ENCODE results near the gene ADORA2B. TPM values are rescaled to one million over a fixed set of nuclear protein-coding genes. Genes with fewer than 3 reads are reported as not detected.

ADORA2B gene
- total RNA-seq, 1 experiment from 2014 or later: 48.8 TPM

DNA sequence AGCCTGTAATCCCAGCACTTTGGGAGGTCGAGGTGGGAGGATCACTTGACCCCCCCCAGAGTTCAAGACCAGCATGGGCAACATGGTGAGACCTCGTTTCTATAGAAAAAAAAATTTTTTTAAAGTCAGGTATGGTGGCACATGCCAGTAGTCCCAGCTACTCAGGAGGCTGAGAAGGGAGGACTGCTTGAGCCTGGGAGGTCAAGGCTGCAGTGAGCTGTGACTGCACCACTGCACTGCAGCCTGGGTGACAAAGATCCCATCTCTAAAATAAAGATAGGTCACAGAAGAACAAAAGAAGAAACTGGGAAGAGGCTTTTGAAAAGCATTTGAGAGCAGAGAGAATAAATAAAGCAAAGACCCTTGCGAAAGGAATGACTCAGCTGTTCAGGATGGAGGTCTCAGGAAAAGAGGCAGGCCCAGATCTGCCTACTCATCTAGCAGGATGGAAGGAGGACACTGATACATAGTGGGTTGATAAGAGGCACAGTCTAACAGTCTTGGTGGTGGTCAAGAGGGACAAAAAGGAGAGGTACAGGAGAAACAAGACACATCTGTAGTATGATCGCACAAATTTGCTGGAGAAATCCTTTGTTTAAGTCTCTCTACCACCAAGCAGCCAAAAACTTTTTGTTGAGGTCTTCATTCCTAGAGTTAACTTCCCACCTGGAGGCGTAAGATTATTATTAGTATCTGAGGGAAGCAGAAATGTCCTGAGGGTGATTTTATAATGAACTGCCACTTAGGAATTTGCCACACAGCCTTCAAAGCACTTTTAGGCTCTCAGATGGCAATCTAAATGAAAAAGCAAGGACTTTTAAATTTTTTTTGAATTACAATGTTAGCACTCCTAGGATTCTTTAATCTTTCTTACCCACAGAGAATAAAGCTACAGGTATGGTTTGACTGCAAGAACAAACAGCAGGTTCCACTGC, 37.0 kb downstream of the ADORA2B start:
- peak; percentile 51 for DNase-seq (ENCODE audit: low read depth)

DNA sequence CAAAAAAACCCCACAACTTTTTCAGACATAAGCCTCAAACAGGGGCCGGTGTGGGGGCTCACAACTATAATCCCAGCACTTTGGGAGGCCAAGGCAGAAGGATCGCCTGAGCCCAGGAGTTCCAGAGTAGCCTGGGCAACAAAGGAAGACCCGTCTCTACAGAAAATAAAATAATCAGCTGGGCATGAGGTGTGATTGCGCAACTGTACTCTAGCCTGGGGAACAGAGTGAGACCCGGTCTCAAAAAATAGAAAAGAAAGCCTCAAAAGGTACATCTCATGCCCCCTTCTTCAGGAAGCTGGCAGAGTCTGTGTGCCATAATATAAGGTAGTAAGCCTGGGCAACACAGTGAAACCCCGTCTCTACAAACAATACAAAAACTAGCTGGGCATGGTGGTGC, 51.4 kb downstream of the ADORA2B start:
- no peak for DNase-seq (ENCODE audit: low read depth)

DNA sequence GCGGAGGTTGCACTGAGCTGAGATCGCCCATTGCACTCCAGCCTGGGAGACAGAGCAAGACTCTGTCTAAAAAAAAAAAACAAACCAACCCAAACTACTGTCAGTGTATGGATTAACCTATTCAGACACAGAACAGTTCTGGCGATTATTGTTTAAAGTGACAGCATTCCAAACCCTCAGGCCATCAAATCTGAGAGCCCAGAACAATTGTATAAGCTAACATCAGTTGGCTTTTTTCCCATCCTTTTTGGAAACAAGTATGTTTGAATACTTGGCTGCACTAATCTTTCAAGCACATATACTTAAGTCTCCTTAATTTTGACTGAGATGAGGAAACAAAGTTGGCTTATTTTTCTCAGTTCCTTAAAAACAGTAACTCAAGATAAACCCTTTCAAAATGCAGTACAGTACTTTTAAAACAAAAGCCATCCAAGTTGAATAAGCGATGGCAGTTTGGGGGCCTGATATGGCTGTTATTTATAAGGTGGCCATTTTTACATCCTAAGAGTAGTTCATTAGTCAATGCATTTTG, 53.2 kb downstream of the ADORA2B start:
- no peak for DNase-seq (ENCODE audit: low read depth)

DNA sequence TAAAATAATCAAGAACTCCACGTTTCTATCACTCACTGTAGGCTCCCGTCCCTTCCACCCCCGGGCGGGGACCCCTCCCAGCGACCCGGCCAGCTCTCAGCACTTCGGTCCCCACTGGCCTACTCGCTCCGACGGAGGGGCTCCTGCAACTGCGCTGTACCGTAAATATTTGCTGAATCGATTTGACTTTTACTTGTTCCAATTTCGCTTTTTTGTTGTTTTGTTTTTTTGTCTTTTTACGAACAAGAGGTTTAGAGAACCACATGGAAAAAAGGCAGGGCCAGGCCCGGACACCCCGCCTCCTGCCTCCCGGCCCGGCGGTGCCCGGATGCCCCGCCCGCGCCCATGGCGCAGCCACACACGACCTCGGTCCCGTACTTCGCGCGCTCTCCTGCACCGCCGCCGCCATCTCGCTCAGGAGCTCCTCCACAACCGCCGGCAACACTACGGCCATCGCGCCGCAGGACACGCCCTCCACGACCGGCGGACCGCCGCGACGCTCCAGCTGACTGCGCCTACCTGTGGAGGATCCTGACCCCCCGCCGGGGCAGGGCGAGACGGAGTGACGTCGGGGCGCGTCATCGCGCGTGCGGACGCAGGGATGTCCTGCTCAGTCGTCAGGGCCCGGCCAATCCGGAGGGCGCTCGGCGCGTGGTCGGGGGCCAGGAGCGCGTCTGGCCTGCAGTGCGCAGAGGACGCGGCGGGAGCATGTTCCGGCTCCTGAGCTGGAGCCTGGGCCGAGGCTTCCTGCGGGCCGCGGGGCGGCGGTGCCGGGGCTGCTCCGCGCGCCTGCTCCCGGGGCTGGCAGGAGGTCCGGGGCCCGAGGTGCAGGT, 54.4 kb downstream of the ADORA2B start, which contains the start of the genes TTC19 and ZSWIM7:
Gene TTC19 (plus strand): TSS at position 684 of the 833 bp plus-strand sequence. CDS start 25 bp downstream, at position 709.
Gene ZSWIM7 (minus strand): TSS at position 564 of the 833 bp plus-strand sequence. CDS start 110 bp downstream, at position 454.
- DNase-seq (ENCODE audit: low read depth): peak; percentile 98

DNA sequence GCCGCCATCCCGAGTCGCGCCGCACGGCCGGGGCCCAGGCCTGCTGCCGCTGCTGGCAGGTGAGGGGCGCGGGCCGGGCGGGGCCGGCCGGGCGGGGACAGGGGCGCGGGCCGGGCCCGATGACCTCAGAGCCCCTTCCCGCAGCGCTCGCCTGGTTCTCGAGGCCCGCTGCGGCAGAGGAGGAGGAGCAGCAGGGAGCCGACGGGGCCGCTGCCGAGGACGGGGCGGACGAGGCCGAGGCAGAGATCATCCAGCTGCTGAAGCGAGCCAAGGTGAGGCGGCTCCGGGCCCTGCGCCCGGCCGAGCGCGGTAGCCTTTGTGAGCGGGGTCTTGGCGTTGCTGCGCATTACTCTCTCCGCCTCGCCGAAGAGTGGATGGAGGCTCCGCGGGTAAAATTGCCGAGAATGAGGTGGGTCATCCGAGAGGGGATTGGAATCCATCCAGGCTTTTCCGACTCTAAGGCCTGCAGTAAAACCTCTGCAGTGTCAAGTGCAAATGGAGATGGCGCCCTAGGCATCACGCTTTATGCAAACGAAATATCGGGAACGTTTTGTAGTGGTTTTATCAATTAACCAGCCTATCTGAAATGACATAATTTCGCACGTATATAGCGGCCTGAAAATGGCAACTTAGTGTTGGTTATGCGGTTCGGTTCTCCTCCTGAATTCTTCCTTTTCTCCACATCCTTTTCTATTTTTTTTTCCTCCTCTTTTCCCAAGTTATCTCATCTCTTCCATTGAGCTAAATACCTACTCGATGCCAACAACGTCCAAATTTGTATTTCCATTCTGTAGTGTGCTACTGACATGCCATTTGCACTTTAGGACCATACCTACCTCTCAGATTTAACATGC, 55.3 kb downstream of the ADORA2B start:
- no peak for DNase-seq (ENCODE audit: low read depth)

DNA sequence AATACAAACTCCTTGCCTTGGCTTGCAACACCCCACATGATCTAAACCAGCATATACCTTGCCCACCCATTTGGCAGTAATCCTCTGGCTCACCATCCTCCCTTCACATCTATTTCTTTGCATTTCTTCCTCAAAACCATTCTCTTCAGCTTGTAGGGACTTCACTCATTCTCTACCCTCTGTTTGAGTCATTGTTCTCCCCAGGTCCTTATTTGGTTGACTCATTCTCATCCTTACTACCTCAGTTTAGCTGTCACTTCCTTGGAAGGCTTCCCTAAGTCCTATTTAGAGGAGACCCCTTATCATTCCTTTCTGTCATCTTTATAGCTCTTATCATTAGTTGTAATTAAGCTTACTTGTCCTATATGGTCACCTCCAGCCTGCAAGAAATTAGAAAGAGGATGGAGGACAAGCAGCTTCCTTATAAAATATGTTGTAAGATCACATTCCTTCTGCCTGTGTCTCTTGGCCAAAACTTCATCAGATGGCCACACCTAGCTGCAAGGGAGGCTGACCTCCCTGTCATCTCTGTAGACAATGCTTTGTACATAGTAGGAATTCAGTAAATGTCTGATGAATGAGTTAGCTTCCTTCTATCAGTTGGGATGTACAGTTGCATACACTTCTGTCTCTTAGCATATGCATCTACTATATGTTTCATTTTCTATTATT, 56.4 kb downstream of the ADORA2B start:
- DNase-seq (ENCODE audit: low read depth): no peak

DNA sequence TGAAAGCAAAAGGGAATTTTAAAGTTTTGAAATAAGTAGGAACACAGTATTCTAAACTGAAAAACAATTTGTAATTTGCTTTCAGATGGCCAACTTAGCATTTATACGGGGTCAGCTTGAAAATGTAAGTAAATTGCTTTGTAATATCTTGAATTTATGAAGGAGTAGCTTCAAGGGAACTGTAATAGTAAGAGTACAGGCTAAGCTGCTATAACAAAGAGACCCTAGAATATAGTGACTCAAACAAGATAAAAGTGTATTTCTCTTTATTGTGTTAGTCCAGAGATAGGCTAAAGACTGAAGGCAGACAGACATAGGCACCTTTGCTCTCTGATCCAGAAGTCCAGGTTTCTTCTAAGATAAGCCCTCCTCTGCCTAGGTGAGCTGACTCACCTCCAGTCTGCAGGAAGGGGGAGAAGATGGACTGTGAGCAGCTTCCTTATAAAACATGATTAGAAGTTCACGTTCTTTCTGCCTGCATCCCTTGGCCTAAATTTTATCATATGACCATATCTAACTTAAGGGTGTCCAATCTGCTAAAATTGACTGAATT, 57.9 kb downstream of the ADORA2B start:
- no peak for DNase-seq (ENCODE audit: low read depth)

DNA sequence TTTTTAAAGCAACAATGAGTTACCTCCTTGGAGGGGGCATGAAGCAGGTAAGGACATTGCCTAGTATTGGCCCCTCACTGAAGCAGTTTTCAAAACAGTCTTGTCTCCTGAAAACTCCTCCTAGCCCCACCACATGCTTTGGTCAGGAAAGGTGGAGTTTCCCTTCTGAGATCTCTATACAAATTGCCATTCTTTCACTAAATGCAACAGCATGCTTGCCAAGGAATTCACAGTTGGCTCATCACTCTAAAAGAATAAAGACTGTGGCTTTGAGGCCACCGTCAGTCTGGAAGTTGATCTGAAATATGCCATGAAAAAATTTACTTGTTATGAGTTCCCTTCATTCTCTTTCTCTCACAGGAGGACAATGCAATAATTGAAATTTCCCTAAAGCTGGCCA, 58.9 kb downstream of the ADORA2B start:
- DNase-seq (ENCODE audit: low read depth): no peak

DNA sequence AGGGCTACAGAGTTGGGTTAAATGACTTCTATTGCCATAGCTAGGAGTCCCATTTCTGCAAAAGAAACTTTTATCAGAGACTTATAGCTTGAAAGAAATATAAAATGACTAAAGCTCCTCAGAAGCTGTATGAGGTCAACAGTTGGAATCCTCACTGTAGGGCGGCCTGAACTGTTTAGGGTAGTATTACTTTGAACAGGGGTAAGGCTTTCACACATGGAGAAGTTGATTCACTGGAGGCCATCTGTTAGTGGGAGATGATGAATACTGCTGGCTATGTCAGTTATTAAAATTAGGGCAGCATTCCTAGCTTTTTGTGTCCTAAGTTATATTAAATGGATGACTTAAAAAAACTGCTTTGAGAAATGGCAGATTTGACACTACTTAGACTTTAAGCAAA, 60.7 kb downstream of the ADORA2B start:
- DNase-seq (ENCODE audit: low read depth): no peak

DNA sequence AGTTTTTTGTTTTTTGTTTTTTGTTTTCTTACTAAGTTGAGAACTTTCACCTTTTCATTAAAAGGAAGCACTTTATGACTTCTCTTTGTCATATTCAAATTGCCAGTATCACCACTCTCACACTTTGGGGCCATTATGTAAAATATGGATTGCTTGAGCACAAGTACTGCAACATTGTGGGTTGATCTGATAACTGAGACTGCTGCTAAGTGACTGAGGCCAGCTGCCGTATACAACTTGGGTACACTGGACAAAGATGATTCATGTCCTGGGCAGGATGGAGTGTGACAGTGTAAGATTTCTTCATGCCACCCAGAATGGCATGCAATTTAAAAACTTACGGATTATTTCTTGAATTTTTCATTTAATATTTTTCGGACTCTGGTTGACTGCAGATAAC, 62.5 kb downstream of the ADORA2B start:
- DNase-seq (ENCODE audit: low read depth): no peak

DNA sequence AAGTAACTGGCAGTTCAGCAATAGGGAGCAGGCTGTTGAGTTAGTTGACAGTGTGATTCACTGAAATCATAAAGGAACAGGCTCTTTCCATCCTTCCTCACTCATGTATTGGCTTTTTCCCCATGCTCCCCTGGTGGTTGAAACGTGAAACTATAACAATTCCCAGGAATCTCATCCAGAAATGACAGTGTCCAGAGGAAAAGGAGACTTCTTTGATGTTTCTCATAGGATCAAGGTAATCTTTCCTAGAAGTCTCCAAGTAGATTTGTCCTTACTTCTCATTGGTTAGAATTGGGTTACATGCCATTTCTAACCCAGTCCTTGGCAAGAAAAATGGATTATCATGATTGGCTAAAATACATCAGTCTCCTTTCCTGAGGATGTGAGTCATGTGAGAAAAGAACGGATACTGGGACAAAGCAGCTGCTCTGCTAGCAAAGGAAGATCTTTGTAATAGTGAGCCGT, 69.0 kb downstream of the ADORA2B start:
- peak; percentile 74 for DNase-seq (ENCODE audit: low read depth)

DNA sequence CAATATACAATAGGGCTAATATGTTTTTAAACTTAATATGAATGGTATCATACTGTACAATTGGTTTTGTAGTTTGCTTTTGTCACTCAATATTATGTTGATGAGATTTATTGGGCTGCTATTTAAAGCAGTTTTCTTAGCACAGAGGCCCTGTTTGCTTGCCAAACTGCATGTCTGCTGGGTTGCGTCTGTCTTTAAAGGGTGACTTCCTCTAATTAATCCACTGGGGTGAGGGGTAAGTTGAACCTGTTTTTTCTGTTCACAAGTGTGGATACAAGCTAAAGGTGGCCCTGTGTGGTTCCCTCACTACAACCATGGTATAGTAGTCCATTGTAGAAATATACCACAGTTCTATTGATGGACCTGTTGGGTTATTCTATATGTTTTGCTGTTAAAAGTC, 74.4 kb downstream of the ADORA2B start:
- DNase-seq (ENCODE audit: low read depth): no peak

DNA sequence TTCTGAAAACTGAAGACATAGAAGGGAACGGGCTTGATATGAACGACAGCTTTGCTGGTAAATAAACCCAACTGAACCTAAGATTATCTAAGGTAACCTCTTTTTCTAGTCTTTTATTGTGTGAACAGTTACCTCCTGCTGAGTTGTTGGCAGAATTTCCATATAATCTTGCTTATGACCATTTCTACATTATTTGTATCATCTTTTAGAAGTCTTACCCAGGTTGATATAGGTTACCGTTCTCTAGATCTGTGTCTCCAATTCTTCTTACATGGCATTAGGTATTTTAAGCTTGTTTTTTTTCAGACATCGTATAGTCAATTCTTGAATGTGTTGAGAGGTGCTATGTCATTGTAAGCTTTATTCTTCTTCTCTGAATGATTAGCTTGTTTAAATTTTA, 79.0 kb downstream of the ADORA2B start:
- no peak for DNase-seq (ENCODE audit: low read depth)

DNA sequence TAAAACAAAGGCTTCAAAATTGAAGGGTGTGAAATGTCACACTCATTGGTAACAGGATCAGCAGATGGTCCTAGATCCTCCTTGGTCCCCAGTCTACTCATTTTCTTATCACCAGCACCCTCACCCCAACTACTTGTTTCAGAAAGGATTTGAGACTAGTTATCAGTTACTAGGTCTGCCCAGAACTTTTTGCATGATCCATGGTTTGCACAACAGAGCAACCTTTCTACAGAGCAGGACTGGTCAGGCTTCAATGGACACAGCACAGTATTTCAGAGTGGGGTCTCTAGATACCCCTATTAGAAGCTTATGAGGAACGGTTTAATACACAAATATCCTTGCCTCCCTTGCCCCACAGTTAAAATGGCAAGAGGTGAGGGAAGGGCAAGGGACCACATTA, 80.3 kb downstream of the ADORA2B start:
- DNase-seq (ENCODE audit: low read depth): no peak

Other genes with a start within 250 kb of the ADORA2B start
- gene ZNF286A, start 245.4 kb upstream of the ADORA2B start, total RNA-seq (2014; rRNA removed; shearing (Covaris generic)): 39.9 and 84.3 TPM in 2 replicates
- not detected in 2 replicates for gene TBC1D26, start 212.8 kb upstream of the ADORA2B start, total RNA-seq (2014; rRNA removed; shearing (Covaris generic))
- 17.8 and 23.7 TPM in 2 replicates for gene ZSWIM7, start 54.6 kb downstream of the ADORA2B start, total RNA-seq (2014; rRNA removed; shearing (Covaris generic))
- 38.6 and 43.5 TPM in 2 replicates for gene TTC19, start 54.7 kb downstream of the ADORA2B start, total RNA-seq (2014; rRNA removed; shearing (Covaris generic))